CD4-positive, alpha-beta T cell treated with Interferon gamma for 1 hour (primary cell): ENCODE measurements around the gene NIPA2.

Experiments
- DNase-seq: peaks from one replicate; pipeline ENCODE4 v3.0.0-alpha.2; 2020

NIPA2 gene

DNA sequence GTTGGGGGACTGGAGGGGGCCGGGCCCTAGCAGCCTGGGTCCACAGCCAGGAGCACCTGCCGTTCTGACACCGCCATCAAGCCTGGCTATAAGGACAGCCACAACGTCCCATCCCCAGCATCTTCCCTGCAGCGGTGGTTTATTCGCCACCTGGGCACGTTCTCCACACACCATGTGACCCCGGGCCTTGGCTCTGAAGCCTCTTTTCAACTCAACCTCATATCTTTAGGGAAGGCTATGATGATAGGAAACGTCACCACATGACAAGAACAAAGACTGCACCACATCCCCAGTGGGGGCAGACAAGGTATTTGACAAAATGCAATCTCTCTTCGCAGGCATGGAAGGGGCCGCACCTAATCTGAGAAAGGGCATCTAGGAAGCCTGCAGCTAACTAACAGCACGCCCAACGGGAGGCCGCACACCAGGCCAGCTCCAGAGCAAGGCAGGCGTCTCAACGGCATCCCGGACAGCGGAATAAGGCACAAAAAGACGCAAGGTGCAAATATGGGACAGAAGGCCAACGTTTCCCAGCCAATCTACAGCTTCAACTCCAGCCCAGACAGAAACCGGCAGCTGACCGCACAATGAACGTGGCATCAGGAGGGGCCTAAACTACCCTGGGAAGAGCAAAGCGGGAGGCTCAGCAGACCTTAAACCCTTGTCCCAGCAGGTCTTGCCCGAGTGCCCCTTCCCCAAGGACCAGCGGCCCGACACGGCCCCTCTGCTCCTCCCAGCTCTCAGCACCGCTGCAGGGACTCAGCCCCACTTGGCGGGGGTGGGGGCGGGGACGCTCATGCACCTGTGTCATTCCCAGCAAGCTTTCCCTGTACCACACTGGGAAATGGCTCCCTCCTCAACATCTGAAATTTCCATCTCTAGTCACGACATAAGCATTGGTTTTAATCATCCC lies 41.9 kb downstream of the NIPA2 start:
- no peak for DNase-seq

DNA sequence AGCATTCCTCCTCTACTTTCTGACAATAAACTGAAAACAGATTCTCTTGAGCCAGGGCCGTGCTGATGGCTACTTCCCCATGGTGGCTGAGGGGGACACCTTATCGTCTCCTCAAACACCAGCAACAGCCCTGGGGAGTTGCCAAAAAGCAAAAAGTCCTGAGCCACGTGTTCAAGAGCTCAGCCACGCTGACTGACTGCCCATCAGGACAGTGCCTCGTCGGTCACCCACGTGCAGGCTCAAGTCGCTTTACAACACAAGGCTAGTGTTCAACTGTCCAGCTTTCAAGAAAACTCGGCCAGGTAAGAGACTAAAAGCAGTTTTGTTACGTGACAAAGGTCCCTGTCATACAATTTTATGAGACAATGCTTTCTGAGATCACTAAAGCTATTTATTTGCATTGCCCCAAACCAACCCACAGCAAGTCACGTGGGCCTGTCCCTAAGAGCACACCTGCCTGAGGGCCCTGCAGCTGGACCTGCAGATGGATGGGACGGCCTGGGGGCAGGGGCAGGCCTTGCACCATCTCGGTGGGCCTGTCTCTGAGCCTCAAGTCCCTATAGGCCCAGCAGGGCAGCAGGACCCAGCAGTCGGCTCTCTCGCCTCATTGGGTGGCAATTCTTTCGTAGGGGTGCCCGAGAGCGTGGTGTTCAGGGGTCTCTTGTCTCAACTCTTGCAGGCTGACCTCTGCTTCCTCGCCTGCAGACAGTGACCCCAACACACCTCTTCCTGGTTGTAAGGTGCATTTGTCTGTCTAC lies 42.7 kb downstream of the NIPA2 start:
- no peak for DNase-seq

DNA sequence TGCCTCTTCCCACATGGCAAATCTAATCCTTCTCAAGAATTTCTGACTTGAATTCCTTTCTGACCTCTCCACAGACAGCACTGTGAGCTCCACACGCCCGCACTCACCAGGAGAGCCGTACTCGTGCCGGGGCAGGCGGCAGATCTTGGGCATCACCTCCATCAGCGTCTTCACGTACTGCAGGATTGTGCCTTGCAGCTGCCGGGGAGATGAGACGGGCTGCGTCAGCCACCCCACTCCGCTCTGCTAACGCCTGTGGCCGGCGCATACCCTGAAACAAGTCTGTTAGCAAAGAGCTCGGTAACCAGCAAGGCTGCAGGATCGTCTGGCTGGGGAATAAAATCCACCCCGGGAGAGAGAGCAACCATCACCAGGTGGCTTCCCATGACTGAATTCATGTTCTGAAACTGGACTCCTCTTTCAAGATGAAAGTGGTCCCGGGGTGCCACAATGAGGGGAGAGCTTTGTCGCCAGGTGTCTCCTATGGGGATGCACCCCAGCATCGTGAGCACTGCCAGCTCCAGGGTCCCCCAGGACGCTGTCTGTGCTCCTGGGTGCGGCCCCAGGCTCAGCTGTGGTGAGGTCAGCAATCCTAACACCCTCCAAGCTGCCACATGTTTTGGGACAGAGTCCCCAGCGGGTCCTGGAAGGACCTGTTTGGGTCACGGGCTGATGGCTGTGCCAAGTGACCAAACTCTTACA lies 43.4 kb downstream of the NIPA2 start:
- DNase-seq: no peak

DNA sequence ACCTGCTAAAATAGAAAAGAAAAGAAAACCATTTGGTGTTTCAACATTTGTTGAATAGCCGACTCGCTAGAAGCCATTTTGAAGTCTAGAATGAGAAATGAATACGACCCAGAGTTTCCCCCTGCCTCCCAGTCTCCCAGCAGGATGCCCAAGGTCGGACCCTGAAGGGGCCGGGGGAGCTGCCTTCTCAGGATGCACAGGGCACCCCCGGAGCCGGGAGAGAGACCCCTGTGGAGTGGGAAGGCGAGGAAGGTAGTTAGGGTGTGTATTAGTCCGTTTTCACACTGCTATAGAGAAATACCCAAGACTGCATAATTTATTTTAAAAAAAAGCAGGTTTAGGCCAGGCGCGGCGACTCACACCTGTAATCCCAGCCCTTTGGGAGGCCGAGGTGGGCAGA lies 44.7 kb downstream of the NIPA2 start:
- DNase-seq: no peak

DNA sequence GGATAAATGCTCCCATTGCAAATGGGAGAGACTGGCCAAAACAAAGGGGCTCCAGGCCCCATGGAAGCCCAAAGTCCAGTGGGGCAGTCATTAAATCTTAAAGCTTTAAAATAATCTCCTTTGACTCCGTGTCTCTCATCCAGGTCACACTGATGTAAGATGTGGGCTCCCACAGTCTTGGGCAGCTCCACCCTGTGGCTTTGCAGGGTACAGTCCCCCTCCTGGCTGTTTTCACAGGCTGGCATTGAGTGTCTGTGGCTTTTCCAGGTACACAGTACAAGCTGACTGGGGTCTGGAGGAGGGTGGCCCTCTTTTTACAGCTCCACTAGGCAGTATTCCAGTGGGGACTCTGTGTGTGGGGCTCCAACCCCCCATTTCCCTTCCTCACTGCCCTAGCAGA lies 45.9 kb downstream of the NIPA2 start:
- no peak for DNase-seq

DNA sequence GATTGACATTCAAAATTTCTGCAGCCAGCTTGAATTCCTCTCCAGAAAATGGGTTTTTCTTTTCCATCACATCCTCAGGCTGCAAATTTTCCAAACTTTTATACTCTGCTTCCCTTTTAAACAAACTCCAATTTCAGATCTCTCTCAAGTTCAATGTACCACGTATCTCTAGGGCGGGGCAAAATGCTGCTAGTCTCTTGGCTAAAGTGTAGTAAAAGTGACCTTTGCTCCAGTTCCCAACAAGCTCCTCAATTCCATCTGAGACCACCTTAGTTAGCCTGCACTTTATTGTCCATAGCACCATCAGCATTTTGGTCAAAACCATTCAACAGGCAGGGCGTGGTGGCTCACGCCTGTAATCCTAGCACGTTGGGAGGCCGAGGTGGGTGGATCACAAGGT lies 46.7 kb downstream of the NIPA2 start:
- DNase-seq: no peak

DNA sequence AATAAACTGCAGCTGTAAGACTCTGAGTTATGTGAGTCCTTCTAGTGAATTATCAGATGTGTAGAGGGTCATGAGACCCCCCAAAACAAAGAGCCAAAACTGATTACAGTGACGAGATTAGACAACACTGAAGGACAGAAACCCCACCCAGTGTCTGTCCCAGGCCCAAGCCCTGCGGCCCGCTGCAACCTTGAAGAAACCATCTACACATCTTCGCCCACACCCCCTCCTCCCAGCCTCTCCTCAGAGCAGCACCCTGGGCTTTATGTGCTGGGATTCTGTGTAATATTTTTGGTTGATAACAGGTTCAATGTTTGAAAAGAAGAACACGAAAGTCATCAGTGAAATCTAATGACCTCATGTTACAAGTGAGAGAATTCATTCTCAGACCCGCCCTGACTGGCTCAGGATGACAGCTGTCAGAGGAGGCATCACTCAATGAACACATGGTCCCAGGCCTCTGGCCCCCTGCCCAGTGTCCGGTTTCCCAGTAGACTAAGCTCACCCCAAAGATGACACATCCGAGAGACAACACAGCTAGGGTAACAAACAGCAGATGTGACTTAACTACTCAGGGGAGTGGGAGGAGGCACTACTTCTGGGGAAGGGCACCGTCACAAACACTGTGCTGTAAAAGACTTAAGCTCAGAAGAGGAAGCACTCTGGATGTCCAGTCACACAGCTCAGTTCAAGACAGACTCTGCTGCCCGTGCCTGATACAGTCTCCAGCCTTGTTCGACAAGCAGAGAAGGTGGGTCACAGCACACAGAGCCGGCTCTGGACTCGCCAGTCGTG lies 48.9 kb downstream of the NIPA2 start:
- no peak for DNase-seq

DNA sequence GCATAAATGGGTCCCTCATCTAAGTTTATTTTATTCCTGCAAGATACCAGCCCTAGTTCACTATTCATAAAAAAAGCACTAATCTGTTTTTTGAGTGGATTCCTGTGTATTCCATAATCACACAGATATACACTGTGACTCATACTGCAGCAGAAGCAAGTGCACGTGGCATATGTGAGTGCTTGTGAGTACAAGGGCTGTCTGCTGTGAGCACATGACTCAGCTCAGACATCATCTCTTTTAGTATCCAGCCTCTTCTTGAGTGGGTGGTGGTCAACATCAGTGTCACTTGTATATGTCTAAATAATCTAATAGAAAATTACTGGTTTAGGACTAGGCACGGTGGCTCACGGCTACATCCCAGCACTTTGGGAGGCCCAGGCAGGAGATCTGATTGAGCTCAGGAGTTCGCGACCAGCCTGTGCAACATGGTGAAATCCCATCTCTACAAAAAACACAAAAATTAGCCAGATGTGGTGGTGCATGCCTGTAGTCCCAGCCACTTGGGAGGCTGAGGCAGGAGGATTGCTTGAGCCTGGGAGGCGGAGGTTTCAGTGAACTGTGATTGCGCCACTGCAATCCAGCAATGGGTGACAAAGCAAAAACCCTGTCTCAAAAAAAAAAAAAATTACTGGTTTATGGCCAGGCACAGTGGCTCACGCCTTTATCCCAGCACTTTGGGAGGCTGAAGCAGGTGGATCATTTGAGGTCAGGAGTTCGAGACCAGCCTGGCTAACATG lies 49.8 kb downstream of the NIPA2 start:
- DNase-seq: no peak

DNA sequence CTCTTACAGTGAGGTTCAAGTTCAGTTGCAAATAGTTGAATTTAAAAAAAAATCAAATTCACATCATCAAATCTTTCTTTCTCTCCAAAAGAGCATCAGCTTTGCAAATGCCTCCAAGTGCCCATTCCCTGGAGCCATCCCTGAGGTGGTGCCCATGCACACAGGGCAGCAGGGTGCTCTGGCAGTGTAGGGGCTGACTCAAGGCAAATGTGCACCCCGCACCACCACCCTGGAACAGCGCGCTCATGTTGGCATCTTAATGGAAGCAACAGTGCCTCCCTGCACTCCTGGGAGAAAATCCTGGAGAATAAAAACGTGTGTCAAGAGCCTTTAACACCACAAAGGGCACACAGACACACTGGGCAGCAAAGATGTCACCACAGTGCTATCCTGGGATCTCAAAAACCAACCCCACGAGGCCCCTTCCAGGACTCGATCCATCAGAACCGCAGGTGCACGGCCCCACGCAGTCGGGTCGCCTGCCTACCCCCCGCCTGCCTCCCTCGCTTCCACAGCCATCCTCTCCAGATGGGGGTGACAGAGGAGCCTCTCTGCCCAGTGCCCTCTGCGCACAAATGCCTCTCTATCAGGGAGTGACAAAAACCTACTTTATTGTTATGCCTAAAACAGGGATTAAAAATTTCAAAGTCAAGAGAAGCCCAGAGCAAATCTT lies 50.8 kb downstream of the NIPA2 start:
- DNase-seq: no peak

DNA sequence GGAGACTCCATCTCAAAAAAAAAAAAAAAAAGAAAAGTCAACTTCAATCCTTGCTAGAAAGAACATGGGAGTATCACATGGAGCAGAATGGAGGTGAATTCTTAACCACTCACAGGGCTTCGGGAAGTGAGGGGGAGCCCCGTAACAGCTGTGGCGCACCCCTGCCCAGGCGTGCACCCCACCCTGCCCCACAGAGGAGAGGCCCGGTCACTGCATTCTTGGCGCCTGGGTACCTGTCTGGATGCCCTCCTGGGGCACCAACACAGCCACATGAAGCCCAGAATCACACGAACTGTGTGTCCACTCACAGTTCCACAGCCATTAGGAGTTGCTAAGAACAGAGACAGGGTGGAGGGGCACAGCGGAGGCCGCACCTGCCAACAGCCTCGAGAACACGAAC lies 51.8 kb downstream of the NIPA2 start:
- no peak for DNase-seq

DNA sequence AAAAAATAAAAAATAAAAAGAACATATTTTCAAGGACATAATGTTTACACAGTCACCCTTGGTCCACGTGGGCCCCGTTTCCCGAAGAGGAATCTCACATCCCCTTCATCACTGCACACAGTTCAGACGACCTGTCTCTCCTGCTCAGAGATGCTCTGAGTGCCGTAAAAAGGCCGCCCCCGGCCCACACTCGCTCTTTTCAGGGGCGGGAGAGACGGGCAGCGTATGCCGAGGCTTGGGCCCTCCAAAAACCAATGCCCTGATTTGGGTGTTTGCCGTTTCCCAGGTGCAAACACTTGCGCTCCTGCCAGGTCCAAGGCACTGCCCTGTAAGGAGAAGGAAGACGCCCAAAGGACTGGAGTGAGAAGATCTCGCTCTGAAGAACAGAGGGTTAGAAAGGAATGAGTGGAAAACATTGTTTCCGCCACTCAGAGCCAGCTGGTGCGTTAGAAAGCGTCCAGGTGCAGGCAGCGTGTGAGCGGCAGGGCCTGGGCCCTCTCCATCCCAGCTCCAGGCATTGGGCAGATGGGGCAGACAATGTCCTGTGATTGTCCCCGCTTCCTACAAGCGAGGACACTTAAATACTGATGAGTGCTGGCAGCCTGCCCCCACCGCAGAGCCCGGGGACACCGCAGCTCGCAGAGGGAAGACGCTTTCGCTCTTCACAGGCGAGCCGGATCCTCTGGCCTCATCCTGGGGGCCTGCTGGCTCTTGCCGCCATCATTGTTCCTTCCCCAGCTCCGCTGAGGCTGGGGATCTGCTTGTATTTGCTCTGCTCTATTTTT lies 53.2 kb downstream of the NIPA2 start:
- no peak for DNase-seq

DNA sequence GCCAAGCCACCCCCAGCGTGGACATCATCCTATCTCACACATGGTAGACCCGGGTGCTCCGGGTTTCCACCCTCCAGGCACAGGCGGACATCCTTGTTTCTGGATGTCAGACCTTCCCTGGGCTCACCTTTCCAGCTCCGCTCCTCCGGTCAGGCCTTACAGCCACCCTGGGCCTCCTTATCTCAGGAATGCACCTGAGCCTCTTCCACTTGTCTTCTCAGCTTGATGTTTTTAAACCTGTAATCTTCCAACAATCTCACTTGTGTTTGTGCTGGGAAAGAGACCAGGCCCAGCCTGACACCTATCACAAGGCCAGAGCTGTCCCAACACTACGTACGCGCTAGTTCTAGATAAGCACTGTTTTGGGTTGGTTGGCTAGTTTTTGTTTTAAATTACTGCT lies 53.9 kb downstream of the NIPA2 start:
- no peak for DNase-seq

DNA sequence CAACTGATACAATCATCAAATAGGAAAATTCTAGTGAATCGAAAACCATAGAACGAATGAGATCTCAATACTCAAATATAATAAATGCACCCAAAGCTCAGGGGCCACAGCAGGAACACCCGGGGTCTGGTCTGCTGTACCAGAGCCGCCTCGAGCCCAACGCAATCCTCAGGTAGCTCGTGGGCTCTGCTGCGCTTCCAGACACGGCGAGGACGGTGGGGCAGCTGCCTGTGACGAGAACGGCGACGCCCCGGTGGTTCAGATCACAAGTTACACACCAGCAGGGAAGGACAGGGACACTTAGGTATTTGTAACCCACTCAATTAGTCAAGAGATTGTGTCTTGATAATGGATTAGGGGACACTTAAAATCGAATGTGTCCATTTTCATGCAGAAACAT lies 54.6 kb downstream of the NIPA2 start:
- no peak for DNase-seq

DNA sequence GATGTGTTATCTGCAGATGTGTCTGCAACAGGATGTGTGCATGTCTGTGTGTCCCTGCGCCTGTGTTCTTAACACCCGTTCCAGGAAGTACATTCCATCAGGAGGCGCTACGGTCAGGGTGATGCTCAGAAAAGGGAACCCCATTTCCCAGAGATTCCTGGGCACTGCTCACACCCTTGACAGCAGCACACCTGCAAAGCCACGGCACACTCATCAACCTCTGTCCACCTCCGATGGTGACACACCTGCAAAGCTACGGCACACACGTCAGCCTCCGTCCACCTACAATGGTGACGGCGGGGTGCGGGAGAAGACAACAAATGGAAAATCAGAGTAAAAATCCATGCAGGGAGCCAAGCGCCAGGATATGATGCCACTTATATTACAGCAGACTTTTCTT lies 55.4 kb downstream of the NIPA2 start:
- DNase-seq: no peak

DNA sequence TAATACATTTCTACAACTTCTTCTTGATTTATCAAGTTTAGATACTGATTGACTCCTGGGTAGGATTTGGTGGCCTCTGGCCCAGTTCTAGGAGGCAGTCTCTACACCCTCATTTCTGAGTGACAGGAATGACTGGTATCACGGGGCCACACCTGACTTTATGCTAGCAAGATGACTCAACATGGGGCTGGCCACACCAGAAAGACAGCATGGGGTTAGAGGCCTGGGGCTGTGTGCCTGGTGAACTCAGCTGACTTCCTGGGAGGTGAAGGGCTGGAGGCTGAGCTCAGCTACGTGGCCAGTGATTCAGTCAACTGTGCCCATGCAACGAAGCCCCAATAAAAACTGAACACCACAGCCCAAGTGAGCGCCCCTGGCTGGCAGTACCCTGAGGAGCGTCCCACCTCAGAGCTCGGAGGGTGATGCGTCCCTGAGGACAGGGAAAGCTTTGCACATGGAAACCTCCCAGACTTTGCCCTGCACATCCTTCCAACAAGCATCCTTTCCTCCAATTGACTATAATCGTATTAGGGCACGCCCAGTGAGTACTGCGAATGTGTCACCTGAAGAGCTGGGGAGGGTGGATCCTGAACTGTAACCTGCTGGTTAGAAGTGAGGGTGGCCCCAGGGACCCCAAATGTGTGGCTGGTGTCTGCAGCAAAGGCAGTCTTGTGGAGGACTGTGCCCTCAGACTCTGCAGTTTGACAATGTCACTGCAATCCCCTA lies 57.2 kb downstream of the NIPA2 start:
- no peak for DNase-seq

DNA sequence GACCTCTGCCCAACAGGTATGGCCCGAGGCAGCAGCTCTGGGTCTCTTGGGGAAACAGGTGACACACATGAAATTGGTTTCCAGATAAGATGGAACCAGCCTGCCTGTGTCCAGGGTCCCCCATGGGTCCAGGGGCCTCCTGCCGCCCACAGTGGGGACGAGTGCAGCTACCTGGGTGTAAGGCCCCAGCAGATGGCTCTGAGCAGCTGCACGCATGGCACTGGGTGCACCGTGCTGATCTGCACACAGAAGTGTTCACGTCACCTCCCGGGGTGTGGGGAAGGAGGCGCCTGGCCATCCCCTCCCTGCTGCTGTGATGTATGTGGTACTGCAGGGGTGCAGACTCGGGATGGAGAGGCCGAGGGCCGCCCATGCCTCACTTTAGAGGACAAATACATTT lies 63.6 kb downstream of the NIPA2 start:
- no peak for DNase-seq

DNA sequence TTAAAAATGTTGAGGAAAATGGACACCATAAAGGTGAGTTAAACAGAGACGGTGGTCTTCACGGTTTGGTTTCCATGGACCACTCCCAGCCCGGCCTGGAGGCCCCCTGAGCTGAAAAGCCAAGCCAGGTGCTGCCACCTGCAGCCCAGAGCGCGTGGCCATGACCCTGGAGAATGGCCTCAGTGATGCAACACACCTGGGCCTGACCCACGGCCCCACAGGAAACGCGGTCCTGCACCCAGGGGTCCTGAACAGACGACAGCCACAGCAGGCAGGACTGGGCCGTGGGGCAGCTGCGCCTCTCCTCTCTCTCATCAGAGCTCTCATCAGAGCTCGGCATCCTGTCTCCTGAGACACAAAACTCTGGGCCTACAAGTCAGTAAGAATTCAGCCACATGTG lies 64.1 kb downstream of the NIPA2 start:
- DNase-seq: no peak

DNA sequence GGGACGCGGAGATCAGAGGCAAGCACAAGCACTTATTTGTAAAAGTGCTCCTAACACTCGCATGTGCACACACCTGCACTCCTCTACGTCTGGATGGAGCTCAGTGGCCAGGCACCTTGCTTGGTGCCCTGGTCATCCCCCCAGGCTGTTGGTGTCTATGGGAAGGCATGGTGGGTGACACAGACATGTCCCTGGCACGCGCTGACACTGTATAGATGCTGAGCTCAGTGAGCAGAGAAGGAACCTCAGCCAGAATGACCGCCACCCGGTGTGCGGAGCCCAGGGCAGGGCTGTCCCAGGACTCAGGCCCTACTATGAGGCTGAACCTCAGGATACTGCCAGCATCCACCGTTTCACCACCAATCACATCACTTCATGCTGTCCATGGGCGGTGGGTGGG lies 64.5 kb downstream of the NIPA2 start:
- no peak for DNase-seq

DNA sequence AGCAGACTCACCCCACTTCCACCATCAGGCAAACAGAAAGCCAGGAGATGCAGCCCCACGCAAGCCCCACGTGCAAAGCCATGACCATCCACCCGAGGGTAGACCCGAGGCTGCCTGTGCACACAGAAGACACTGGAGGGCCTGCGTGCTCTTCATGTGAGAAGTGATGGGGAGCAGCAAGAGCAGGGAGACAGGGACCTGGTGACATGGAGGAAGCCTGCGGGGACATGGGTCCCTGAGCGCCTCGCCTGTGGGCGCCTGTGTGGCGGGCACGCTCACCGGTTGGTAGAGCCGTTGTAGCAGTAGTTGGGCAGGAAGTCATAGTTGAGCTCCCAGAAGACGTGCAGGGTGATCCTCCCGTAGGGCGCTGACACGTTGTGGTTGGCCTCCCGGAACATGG lies 65.0 kb downstream of the NIPA2 start:
- no peak for DNase-seq

DNA sequence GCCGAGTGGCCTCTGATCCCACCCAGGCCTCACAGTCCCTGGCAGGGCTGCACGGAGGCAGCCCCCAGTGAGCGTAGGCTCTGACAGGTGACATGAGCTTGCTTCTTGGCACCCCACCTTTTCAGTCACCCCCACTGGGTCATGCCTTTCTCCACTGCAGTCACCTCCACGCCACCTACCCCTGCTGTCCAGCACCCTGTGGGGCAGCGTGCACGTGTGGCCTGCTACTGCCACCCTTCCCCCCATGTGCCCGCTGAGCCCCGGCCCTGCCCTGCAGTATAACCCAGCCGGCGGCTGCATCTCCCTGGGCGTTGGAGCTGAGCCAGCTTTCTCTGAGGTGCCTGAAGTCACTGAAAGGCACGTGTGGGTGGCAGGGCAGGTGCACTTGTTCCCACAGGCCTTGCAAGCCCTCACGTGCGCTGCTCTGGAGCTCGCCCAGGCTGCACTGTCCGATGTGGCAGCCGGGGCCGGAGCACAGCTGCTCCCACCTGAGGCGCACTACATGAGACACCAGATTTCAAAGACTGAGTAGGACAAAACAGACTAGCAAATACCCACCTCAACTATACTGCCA lies 65.6 kb downstream of the NIPA2 start:
- DNase-seq: no peak
